ENCODE measurements around the gene CHRNB1.

Gene CHRNB1

GRCh38 chr17:7462474-7463371, 17.9 kb downstream of the CHRNB1 start:
- no peak for TF ChIP-seq POLR2A (IDR thresholded peaks at IDR 0.05; ENCODE audit: extremely low read depth, insufficient read length)
- TF ChIP-seq MYC (IDR thresholded peaks at IDR 0.05; ENCODE audit: low read depth, low read length), result no peak
- no peak for TF ChIP-seq CTCF (IDR thresholded peaks at IDR 0.05; ENCODE audit: low read depth, low read length)
- TF ChIP-seq MAX (IDR thresholded peaks at IDR 0.05; ENCODE audit: low read depth, low read length), result no peak
- no peak overlapping the region for H3K4me3 ChIP-seq (ENCODE audit: low read depth, low read length)
- no peak for DNase-seq (ENCODE audit: low read depth)

- no peak overlapping the region for H3K4me3 ChIP-seq (ENCODE audit: low read depth, low read length)
Measured at GRCh38 chr17:7463372-7463846, 18.5 kb downstream of the CHRNB1 start.

GRCh38 chr17:7464081-7464480, 19.2 kb downstream of the CHRNB1 start:
- TF ChIP-seq MYC (IDR thresholded peaks at IDR 0.05; ENCODE audit: low read depth, low read length), result no peak
- TF ChIP-seq MAX (IDR thresholded peaks at IDR 0.05; ENCODE audit: low read depth, low read length), result no peak
- no peak for TF ChIP-seq POLR2A (IDR thresholded peaks at IDR 0.05; ENCODE audit: extremely low read depth, insufficient read length)
- no peak for TF ChIP-seq CTCF (IDR thresholded peaks at IDR 0.05; ENCODE audit: low read depth, low read length)
- no peak for DNase-seq (ENCODE audit: low read depth)

More at GRCh38 chr17:7463372-7463846, 18.5 kb downstream of the CHRNB1 start:
- no peak for DNase-seq (ENCODE audit: low read depth)
- TF ChIP-seq POLR2A (IDR thresholded peaks at IDR 0.05; ENCODE audit: extremely low read depth, insufficient read length), result no peak

GRCh38 chr17:7465597-7466275, 20.9 kb downstream of the CHRNB1 start:
- DNase-seq (ENCODE audit: low read depth), result no peak
- H3K4me3 ChIP-seq (ENCODE audit: low read depth, low read length), result no peak overlapping the region
- TF ChIP-seq MAX (IDR thresholded peaks at IDR 0.05; ENCODE audit: low read depth, low read length) (no peak), MYC (IDR thresholded peaks at IDR 0.05; ENCODE audit: low read depth, low read length) (no peak), POLR2A (IDR thresholded peaks at IDR 0.05; ENCODE audit: extremely low read depth, insufficient read length) (no peak), CTCF (IDR thresholded peaks at IDR 0.05; ENCODE audit: low read depth, low read length) (no peak)

More at GRCh38 chr17:7464081-7464480, 19.2 kb downstream of the CHRNB1 start:
- H3K4me3 ChIP-seq (ENCODE audit: low read depth, low read length), result no peak overlapping the region

GRCh38 chr17:7466318-7466638, 21.4 kb downstream of the CHRNB1 start:
- DNase-seq (ENCODE audit: low read depth), result no peak
- TF ChIP-seq MYC (IDR thresholded peaks at IDR 0.05; ENCODE audit: low read depth, low read length), result no peak
- no peak for TF ChIP-seq MAX (IDR thresholded peaks at IDR 0.05; ENCODE audit: low read depth, low read length)
- no peak for TF ChIP-seq CTCF (IDR thresholded peaks at IDR 0.05; ENCODE audit: low read depth, low read length)
- no peak overlapping the region for H3K4me3 ChIP-seq (ENCODE audit: low read depth, low read length)

- no peak for DNase-seq (ENCODE audit: low read depth)
Measured at GRCh38 chr17:7466639-7467341, 21.9 kb downstream of the CHRNB1 start.

More at GRCh38 chr17:7466639-7467341, 21.9 kb downstream of the CHRNB1 start:
- no peak overlapping the region for H3K4me3 ChIP-seq (ENCODE audit: low read depth, low read length)
- TF ChIP-seq MAX (IDR thresholded peaks at IDR 0.05; ENCODE audit: low read depth, low read length) (no peak), MYC (IDR thresholded peaks at IDR 0.05; ENCODE audit: low read depth, low read length) (no peak), CTCF (IDR thresholded peaks at IDR 0.05; ENCODE audit: low read depth, low read length) (no peak), POLR2A (IDR thresholded peaks at IDR 0.05; ENCODE audit: extremely low read depth, insufficient read length) (no peak)
